OCI-LY1 (cell line): ENCODE results near the gene SLC2A4.

ENCODE experiments used
- H2AFZ ChIP-seq: fragments of 200-600 bp; sonication (generic), shearing (Covaris generic); 2 replicates; pipeline ENCODE4 v1.6.0; 2014; ENCODE audit warnings: antibody characterized with exemption, mild to moderate bottlenecking, low read length
- H3F3A ChIP-seq: fragments of 200-600 bp; sonication (generic), shearing (Covaris generic); 2 replicates; pipeline ENCODE4 v1.6.0; 2014; ENCODE audit warnings: mild to moderate bottlenecking, antibody characterized with exemption, low read length, moderate library complexity; ENCODE audit not compliant: insufficient read depth
- H3K27ac ChIP-seq: fragments of 200-600 bp; sonication (generic); 2 replicates; pipeline ENCODE4 v1.5.1; 2014; ENCODE audit warnings: low read length, mixed run types, mild to moderate bottlenecking, low read depth; ENCODE audit not compliant: poor library complexity, severe bottlenecking
- H3K27me3 ChIP-seq: fragments of 200-600 bp; sonication (generic); 2 replicates; pipeline ENCODE4 v1.6.0; 2014; ENCODE audit warnings: antibody characterized with exemption, mild to moderate bottlenecking, low read length, moderate library complexity; ENCODE audit not compliant: insufficient read depth
- H3K36me3 ChIP-seq: fragments of 200-600 bp; sonication (generic); 2 replicates; pipeline ENCODE4 v1.6.1; 2014; ENCODE audit warnings: mild to moderate bottlenecking, antibody characterized with exemption, low read length, moderate library complexity, mixed read lengths; ENCODE audit not compliant: insufficient read depth
- H3K4me1 ChIP-seq: fragments of 200-600 bp; sonication (generic); 2 replicates; pipeline ENCODE4 v1.5.1; 2014; ENCODE audit warnings: mild to moderate bottlenecking, low read length, moderate library complexity; ENCODE audit not compliant: insufficient read depth, severe bottlenecking
- H3K4me2 ChIP-seq: fragments of 200-600 bp; sonication (generic), shearing (Covaris generic); 2 replicates; pipeline ENCODE4 v1.6.1; 2014; ENCODE audit warnings: low read length
- H3K4me3 ChIP-seq: fragments of 200-600 bp; sonication (generic); 2 replicates; pipeline ENCODE4 v1.5.1; 2014; ENCODE audit warnings: low read length, low read depth, mild to moderate bottlenecking, mixed read lengths; ENCODE audit not compliant: poor library complexity, severe bottlenecking
- H3K79me2 ChIP-seq: fragments of 200-600 bp; shearing (Covaris generic); 2 replicates; pipeline ENCODE4 v1.6.1; 2016; ENCODE audit warnings: mixed run types, low read length, mixed read lengths; ENCODE audit not compliant: insufficient read depth
- H3K9ac ChIP-seq: fragments of 200-600 bp; sonication (generic), shearing (Covaris generic); 2 replicates; pipeline ENCODE4 v1.6.1; 2014; ENCODE audit warnings: mild to moderate bottlenecking, low read length, mixed read lengths
- H3K9me2 ChIP-seq: fragments of 200-600 bp; sonication (generic), shearing (Covaris generic); 2 replicates; pipeline ENCODE4 v1.6.1; 2014; ENCODE audit warnings: low read depth, mild to moderate bottlenecking, low read length, mixed read lengths
- H3K9me3 ChIP-seq: fragments of 200-600 bp; shearing (Covaris generic); 2 replicates; pipeline ENCODE4 v1.6.1; 2014; ENCODE audit warnings: low read length, mixed read lengths
- H4K20me1 ChIP-seq: fragments of 200-600 bp; sonication (generic), shearing (Covaris generic); 2 replicates; pipeline ENCODE4 v1.6.0; 2016; ENCODE audit warnings: mild to moderate bottlenecking, low read length; ENCODE audit not compliant: insufficient read depth
- EZH2 ChIP-seq: fragments of 200-600 bp; sonication (generic), shearing (Covaris generic); IDR thresholded peaks from 2 replicates; pipeline ENCODE4 v1.8.0; 2017; ENCODE audit warnings: borderline replicate concordance, mixed run types, mild to moderate bottlenecking, antibody characterized with exemption, low read length, moderate library complexity, mixed read lengths
- TF ChIP-seq, protein P1 (sequence below): fragments of 200-600 bp; sonication (generic), shearing (Covaris generic); IDR thresholded peaks from 2 replicates; pipeline ENCODE4 v1.5.1; 2017; ENCODE audit warnings: mild to moderate bottlenecking, antibody characterized with exemption, low read length, moderate library complexity, mixed read lengths

SLC2A4 gene

DNA sequence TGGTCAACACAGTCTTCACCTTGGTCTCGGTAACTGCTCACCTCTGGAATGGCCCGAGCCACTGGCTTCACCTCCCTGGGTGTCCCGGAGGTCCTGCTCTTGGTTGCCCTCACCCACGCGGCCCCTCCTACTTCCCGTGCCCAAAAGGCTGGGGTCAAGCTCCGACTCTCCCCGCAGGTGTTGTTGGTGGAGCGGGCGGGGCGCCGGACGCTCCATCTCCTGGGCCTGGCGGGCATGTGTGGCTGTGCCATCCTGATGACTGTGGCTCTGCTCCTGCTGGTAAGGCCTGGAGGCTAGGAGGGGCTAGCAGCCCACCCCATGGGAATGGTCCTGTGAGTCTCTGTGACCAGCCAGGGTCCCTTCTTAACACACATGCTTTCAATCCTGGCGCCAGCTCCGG, 3.4 kb downstream of the SLC2A4 start:
- peaks cover 12% of the 10 kb centered on the region for H3K27me3 ChIP-seq
- no peak overlapping the region for H2AFZ ChIP-seq
- H3K27ac ChIP-seq = no peak overlapping the region
- no peaks in the 10 kb centered on the region for H3K79me2 ChIP-seq
- H3K9me2 ChIP-seq = no peaks in the 10 kb centered on the region
- H3K36me3 ChIP-seq = no peaks in the 10 kb centered on the region
- no peak for TF ChIP-seq EZH2
- TF ChIP-seq, protein P1, sequence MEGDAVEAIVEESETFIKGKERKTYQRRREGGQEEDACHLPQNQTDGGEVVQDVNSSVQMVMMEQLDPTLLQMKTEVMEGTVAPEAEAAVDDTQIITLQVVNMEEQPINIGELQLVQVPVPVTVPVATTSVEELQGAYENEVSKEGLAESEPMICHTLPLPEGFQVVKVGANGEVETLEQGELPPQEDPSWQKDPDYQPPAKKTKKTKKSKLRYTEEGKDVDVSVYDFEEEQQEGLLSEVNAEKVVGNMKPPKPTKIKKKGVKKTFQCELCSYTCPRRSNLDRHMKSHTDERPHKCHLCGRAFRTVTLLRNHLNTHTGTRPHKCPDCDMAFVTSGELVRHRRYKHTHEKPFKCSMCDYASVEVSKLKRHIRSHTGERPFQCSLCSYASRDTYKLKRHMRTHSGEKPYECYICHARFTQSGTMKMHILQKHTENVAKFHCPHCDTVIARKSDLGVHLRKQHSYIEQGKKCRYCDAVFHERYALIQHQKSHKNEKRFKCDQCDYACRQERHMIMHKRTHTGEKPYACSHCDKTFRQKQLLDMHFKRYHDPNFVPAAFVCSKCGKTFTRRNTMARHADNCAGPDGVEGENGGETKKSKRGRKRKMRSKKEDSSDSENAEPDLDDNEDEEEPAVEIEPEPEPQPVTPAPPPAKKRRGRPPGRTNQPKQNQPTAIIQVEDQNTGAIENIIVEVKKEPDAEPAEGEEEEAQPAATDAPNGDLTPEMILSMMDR = no peak
- H3K9ac ChIP-seq = no peak overlapping the region
- H3K9me3 ChIP-seq = no peaks in the 10 kb centered on the region
- no peaks in the 10 kb centered on the region for H3F3A ChIP-seq
- H3K4me2 ChIP-seq = no peak overlapping the region
- no peaks in the 10 kb centered on the region for H4K20me1 ChIP-seq
- no peak overlapping the region for H3K4me3 ChIP-seq
- H3K4me1 ChIP-seq = peaks cover 15% of the 10 kb centered on the region

DNA sequence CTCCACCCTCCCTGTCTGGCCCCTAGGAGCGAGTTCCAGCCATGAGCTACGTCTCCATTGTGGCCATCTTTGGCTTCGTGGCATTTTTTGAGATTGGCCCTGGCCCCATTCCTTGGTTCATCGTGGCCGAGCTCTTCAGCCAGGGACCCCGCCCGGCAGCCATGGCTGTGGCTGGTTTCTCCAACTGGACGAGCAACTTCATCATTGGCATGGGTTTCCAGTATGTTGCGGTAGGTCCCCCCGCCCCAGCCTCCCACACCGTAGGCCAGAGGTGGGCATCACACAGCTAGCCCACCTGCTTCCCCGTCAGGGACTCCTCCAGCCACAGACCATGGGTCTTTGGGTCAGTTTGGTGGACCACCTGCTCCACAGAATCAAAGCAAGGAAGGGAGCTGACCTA, 4.2 kb downstream of the SLC2A4 start:
- Histone ChIP-seq H3K4me3 (no peak overlapping the region), H3K4me2 (no peak overlapping the region), H3K9ac (no peak overlapping the region), H4K20me1 (no peaks in the 10 kb centered on the region), H3K4me1 (peaks cover 14% of the 10 kb centered on the region), H3K79me2 (no peaks in the 10 kb centered on the region), H3K27me3 (peaks cover 12% of the 10 kb centered on the region), H3K36me3 (no peaks in the 10 kb centered on the region), H3K27ac (no peak overlapping the region), H2AFZ (no peak overlapping the region), H3K9me3 (no peaks in the 10 kb centered on the region), H3K9me2 (no peaks in the 10 kb centered on the region), H3F3A (no peaks in the 10 kb centered on the region)
- TF ChIP-seq, protein P1 = no peak
- no peak for TF ChIP-seq EZH2

DNA sequence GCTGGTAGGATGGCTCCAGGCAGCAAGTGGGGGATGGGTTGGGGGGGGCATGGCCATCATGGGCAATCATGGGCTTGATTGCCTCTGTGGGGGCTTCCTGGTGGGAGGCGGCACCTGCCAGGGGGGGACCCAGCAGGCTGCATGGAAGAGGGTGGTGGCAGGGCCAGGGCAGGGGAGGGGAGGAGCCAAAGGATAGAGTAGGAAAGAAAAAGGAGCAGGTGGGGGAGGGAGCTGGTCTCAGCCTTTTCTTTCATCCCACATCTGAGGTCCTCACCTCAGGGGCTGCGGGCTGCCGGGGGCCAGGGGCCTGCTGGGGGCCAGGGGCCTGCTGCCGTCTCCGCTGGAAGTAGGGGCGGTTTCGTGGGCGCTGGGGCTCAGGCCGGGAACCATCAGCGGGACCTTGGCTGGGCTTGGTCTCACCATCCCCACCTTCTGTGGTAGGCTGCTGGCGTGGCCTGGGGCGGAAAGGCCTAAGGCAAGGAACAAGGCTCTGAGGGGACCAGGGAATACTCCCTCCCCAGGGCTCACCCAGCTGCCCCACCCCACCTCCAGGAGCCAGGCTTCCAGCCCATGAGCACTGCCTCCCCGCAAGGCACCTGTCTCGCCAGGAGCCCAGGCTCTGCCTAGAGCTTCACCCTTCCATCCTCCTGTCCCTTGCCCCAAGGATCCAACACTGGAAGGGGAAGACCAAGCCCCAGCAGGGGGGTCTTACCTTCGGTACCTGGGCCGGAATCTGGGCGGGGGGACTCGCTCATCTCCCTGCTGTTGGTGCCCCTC, 7.9 kb downstream of the SLC2A4 start:
- Histone ChIP-seq H3K27ac (no peak overlapping the region), H3K4me2 (no peak overlapping the region), H3F3A (no peaks in the 10 kb centered on the region), H4K20me1 (no peaks in the 10 kb centered on the region), H3K79me2 (no peaks in the 10 kb centered on the region), H3K9me3 (no peaks in the 10 kb centered on the region), H2AFZ (no peak overlapping the region), H3K9ac (no peak overlapping the region), H3K4me3 (no peak overlapping the region), H3K36me3 (no peaks in the 10 kb centered on the region), H3K27me3 (peaks cover 12% of the 10 kb centered on the region), H3K9me2 (no peaks in the 10 kb centered on the region), H3K4me1 (no peaks in the 10 kb centered on the region)
- TF ChIP-seq, protein P1 = no peak
- TF ChIP-seq EZH2 = no peak
